Activated CD4-positive, alpha-beta T cell treated with anti-CD3 and anti-CD28 coated beads, Interleukin-2, amount 50 U/mL, for 16 hours (primary cell): ENCODE results near the gene CAP2.
"Not testable (repeated sequence)": the region's sequence is repeated elsewhere in the genome, so short reads cannot be mapped to it uniquely, and the experiment has no call there.

Experiments
- DNase-seq: peaks from one replicate; pipeline ENCODE4 v3.0.0-alpha.2; 2020

The CAP2 gene

GRCh38 chr6:17506531-17506930 lies 113.1 kb downstream of the CAP2 start:
- DNase-seq = no peak

- DNase-seq = no peak
Observed at GRCh38 chr6:17506962-17507361, 113.6 kb downstream of the CAP2 start.

- DNase-seq = no peak
Observed at GRCh38 chr6:17511084-17511483, 117.7 kb downstream of the CAP2 start.

- DNase-seq = no peak
Observed at GRCh38 chr6:17511580-17511979, 118.2 kb downstream of the CAP2 start.

GRCh38 chr6:17519120-17519519 lies 125.7 kb downstream of the CAP2 start:
- DNase-seq = no peak

- no peak for DNase-seq
Observed at GRCh38 chr6:17525637-17526036, 132.2 kb downstream of the CAP2 start.

- DNase-seq = no peak
Observed at GRCh38 chr6:17527076-17527475, 133.7 kb downstream of the CAP2 start.

- DNase-seq = no peak
Observed at GRCh38 chr6:17530321-17530835, 137.0 kb downstream of the CAP2 start.

- peak; percentile 56 for DNase-seq
Observed at GRCh38 chr6:17536586-17536985, 143.2 kb downstream of the CAP2 start.

- no peak for DNase-seq
Observed at GRCh38 chr6:17542243-17542642, 148.8 kb downstream of the CAP2 start.

- not testable (repeated sequence) for DNase-seq
Observed at GRCh38 chr6:17545681-17546080, 152.3 kb downstream of the CAP2 start.

GRCh38 chr6:17551383-17551958 lies 158.1 kb downstream of the CAP2 start:
- DNase-seq = no peak

GRCh38 chr6:17552861-17553260 lies 159.5 kb downstream of the CAP2 start:
- DNase-seq = no peak

GRCh38 chr6:17556014-17556413 lies 162.6 kb downstream of the CAP2 start:
- DNase-seq = no peak

- no peak for DNase-seq
Observed at GRCh38 chr6:17562636-17563035, 169.2 kb downstream of the CAP2 start.

- no peak for DNase-seq
Observed at GRCh38 chr6:17565399-17565798, 172.0 kb downstream of the CAP2 start.

GRCh38 chr6:17574866-17575560 lies 181.6 kb downstream of the CAP2 start:
- no peak for DNase-seq

GRCh38 chr6:17577059-17577458 lies 183.7 kb downstream of the CAP2 start:
- DNase-seq = no peak

- DNase-seq = peak; percentile 24
Observed at GRCh38 chr6:17580518-17581048, 187.2 kb downstream of the CAP2 start.

- DNase-seq = not testable (repeated sequence)
Observed at GRCh38 chr6:17581282-17581681, 187.9 kb downstream of the CAP2 start.

GRCh38 chr6:17583811-17584210 lies 190.4 kb downstream of the CAP2 start:
- no peak for DNase-seq

GRCh38 chr6:17584241-17584803 lies 190.9 kb downstream of the CAP2 start:
- peak; percentile 33 for DNase-seq

- no peak for DNase-seq
Observed at GRCh38 chr6:17585766-17586490, 192.5 kb downstream of the CAP2 start.
